HFFc6 (cell line): Measurements from ENCODE around the gene KATNB1. TPM values are rescaled to one million over a fixed set of nuclear protein-coding genes. Genes with fewer than 3 reads are reported as not detected.

Source experiments
- DNase-seq: peaks from one replicate; pipeline ENCODE4 v3.0.0-alpha.2; 2018
- H3K27ac Mint-ChIP-seq: 2 replicates; pipeline ENCODE4 v1.8.0; 2020; ENCODE audit warnings: mild to moderate bottlenecking, mixed read lengths
- H3K27me3 Mint-ChIP-seq: 2 replicates; pipeline ENCODE4 v1.8.0; 2021; ENCODE audit warnings: mild to moderate bottlenecking, moderate library complexity, mixed read lengths; ENCODE audit not compliant: insufficient read depth
- H3K36me3 Mint-ChIP-seq: 2 replicates; pipeline ENCODE4 v1.8.0; 2021; ENCODE audit warnings: low read depth, mixed read lengths
- H3K4me1 Mint-ChIP-seq: 2 replicates; pipeline ENCODE4 v1.8.0; 2020; ENCODE audit warnings: low read depth, mixed read lengths
- H3K4me3 Mint-ChIP-seq: 2 replicates; pipeline ENCODE4 v1.8.0; 2020; ENCODE audit warnings: mild to moderate bottlenecking, moderate library complexity, mixed read lengths
- H3K9me3 Mint-ChIP-seq: 2 replicates; pipeline ENCODE4 v1.8.0; 2020; ENCODE audit warnings: mild to moderate bottlenecking, mixed read lengths
- CTCF ChIP-seq: fragments of 200-600 bp; sonication (generic); IDR thresholded peaks from 2 replicates; pipeline ENCODE4 v1.5.0; 2021; ENCODE audit warnings: antibody characterized with exemption, mild to moderate bottlenecking
- total RNA-seq, 6 experiments: library from RNA; stranded (reverse); fragmentation: NEBNext Ultra II Directional; extraction: Animal tissue kit (Norgen Biotek cat#: 25700); gene quantifications; 2 replicates in 1 of 6; 3 replicates in 5 of 6; pipeline ENCODE4 v1.2.3, GENCODE V29; 2021

Gene KATNB1
- total RNA-seq, 6 experiments from 2014 or later: 20.4 to 22.1 (median 21.6) TPM

GRCh38 chr16:57752203-57752580 is 16.6 kb downstream of the KATNB1 start:
- H3K4me1 Mint-ChIP-seq: no peaks in the 10 kb centered on the region
- H3K36me3 Mint-ChIP-seq: no peaks in the 10 kb centered on the region; the same call in 1 of the 2 replicates
- no peak for TF ChIP-seq CTCF
- DNase-seq: no peak
- no peak overlapping the region for H3K27ac Mint-ChIP-seq
- H3K27me3 Mint-ChIP-seq: peaks cover 6% of the 10 kb centered on the region
- no peaks in the 10 kb centered on the region for H3K9me3 Mint-ChIP-seq
- no peak overlapping the region for H3K4me3 Mint-ChIP-seq

- Mint-ChIP-seq H3K9me3 (no peaks in the 10 kb centered on the region), H3K4me1 (no peaks in the 10 kb centered on the region), H3K27me3 (peaks cover 6% of the 10 kb centered on the region), H3K4me3 (no peak overlapping the region), H3K27ac (no peak overlapping the region), H3K36me3 (no peaks in the 10 kb centered on the region; the same call in 1 of the 2 replicates)
- no peak for TF ChIP-seq CTCF
- DNase-seq: no peak
Observed at GRCh38 chr16:57752581-57753447, 17.2 kb downstream of the KATNB1 start.

GRCh38 chr16:57753448-57754353 is 18.1 kb downstream of the KATNB1 start:
- Mint-ChIP-seq H3K36me3 (no peaks in the 10 kb centered on the region; the same call in 1 of the 2 replicates), H3K27me3 (peaks cover 6% of the 10 kb centered on the region), H3K4me3 (no peak overlapping the region), H3K4me1 (no peaks in the 10 kb centered on the region), H3K27ac (peak overlapping the region; percentile 36; the same call in 1 of the 2 replicates), H3K9me3 (no peaks in the 10 kb centered on the region)
- TF ChIP-seq CTCF: no peak
- DNase-seq: no peak

GRCh38 chr16:57754354-57755060 is 18.9 kb downstream of the KATNB1 start:
- Mint-ChIP-seq H3K27ac (peak overlapping the region; percentile 36; the same call in 1 of the 2 replicates), H3K27me3 (peaks cover 6% of the 10 kb centered on the region), H3K4me3 (no peak overlapping the region), H3K36me3 (no peaks in the 10 kb centered on the region; the same call in 1 of the 2 replicates), H3K4me1 (no peaks in the 10 kb centered on the region), H3K9me3 (no peaks in the 10 kb centered on the region)
- TF ChIP-seq CTCF: no peak
- no peak for DNase-seq

- Mint-ChIP-seq H3K27me3 (peaks cover 5% of the 10 kb centered on the region), H3K27ac (no peak overlapping the region), H3K4me1 (no peaks in the 10 kb centered on the region), H3K9me3 (no peaks in the 10 kb centered on the region), H3K4me3 (no peak overlapping the region), H3K36me3 (no peaks in the 10 kb centered on the region; the same call in 1 of the 2 replicates)
- peak; percentile 51 for TF ChIP-seq CTCF
- DNase-seq: no peak
Observed at GRCh38 chr16:57755061-57755684, 19.6 kb downstream of the KATNB1 start.
